ENCODE data around the gene CALY. TPM values are rescaled to one million over a fixed set of nuclear protein-coding genes. Genes with fewer than 3 reads are reported as not detected.

CALY gene
- total RNA-seq, 1 donor from 2014 or later, result 19.8 TPM

DNA sequence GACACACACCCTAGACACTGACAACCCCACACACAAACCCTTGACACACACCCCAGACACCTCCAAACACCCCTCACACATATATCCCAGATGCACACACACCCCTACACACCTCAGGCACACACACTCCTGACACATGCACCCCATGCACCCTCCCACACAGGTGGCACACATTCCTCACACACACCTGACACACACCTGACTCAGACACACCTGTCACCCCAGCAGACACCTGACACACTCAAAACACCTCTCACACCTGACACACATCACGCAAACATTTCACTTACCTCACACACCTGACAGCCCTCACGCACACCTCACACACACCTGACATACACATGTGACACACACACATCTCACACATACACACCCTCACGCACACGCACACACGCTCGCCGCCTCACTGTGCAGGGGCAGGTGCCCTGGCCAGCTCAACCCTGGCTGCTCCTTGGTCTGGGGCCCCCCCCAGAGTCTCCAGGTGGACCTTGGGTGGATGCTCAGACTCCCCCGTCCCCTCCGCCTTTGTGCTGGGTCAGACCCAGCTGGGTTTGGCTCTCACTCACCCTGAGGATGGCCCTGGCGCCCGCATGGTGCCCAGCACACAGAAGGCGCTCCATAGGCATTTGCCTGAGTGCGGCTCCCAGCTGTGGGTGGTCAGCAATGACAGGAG, 3.1 kb upstream of the CALY start:
- peaks cover 6% of the 10 kb centered on the region for H3K36me3 Mint-ChIP-seq (ENCODE audit: unreplicated experiment)
- no peak for DNase-seq
- H3K4me3 Mint-ChIP-seq (ENCODE audit: unreplicated experiment), result no peak overlapping the region
- H3K27me3 Mint-ChIP-seq (ENCODE audit: unreplicated experiment), result peaks cover 8% of the 10 kb centered on the region
- peaks cover 4% of the 10 kb centered on the region for H3K4me1 Mint-ChIP-seq (ENCODE audit: low read depth, unreplicated experiment)
- TF ChIP-seq, protein P1, sequence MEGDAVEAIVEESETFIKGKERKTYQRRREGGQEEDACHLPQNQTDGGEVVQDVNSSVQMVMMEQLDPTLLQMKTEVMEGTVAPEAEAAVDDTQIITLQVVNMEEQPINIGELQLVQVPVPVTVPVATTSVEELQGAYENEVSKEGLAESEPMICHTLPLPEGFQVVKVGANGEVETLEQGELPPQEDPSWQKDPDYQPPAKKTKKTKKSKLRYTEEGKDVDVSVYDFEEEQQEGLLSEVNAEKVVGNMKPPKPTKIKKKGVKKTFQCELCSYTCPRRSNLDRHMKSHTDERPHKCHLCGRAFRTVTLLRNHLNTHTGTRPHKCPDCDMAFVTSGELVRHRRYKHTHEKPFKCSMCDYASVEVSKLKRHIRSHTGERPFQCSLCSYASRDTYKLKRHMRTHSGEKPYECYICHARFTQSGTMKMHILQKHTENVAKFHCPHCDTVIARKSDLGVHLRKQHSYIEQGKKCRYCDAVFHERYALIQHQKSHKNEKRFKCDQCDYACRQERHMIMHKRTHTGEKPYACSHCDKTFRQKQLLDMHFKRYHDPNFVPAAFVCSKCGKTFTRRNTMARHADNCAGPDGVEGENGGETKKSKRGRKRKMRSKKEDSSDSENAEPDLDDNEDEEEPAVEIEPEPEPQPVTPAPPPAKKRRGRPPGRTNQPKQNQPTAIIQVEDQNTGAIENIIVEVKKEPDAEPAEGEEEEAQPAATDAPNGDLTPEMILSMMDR (IDR thresholded peaks at IDR 0.05; ENCODE audit: partially characterized antibody, unreplicated experiment), result no peak
- no peak overlapping the region for H3K27ac Mint-ChIP-seq (ENCODE audit: unreplicated experiment)
- peaks cover 7% of the 10 kb centered on the region for H3K9me3 Mint-ChIP-seq (ENCODE audit: unreplicated experiment)

DNA sequence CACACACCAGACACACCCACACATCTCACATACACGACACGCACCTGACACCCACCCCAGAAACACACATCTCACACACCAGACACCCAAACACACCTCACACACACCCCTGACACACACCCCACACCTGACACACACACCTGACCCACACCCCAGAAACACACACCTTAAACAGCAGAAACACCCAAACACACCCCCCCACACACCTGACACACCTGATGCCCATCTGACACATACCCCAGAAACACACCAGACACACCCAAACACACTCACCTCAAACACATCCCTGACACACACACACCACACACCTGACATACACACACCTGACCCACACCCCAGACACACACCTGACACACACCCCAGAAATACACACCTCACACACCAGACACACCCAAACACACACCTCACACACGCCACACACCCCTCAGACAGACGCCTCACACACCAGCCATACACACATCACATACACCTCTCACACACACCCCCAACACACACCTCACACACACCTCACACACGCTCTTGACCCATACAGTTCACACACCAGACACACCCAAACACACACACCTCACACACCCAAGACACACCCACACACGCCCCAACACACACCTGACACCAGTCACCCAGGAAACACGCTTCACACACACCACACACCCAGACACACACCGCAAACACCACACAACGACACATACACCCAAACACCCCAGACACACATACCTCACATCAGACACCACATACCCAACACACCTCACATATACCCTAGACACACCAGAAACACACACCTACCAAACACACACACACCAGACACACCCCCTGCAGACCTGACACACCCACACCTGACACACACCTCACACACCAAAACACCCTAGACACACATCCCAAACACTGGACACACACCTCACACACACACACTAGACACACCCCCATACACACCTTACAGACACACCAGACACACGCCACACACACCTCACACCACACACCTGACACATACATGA, 1.7 kb upstream of the CALY start:
- peaks cover 4% of the 10 kb centered on the region for H3K4me1 Mint-ChIP-seq (ENCODE audit: low read depth, unreplicated experiment)
- peaks cover 9% of the 10 kb centered on the region for H3K9me3 Mint-ChIP-seq (ENCODE audit: unreplicated experiment)
- peaks cover 5% of the 10 kb centered on the region for H3K36me3 Mint-ChIP-seq (ENCODE audit: unreplicated experiment)
- TF ChIP-seq, protein P1 (IDR thresholded peaks at IDR 0.05; ENCODE audit: partially characterized antibody, unreplicated experiment), result no peak
- H3K4me3 Mint-ChIP-seq (ENCODE audit: unreplicated experiment), result no peak overlapping the region
- H3K27me3 Mint-ChIP-seq (ENCODE audit: unreplicated experiment), result peaks cover 7% of the 10 kb centered on the region
- no peak overlapping the region for H3K27ac Mint-ChIP-seq (ENCODE audit: unreplicated experiment)
- no peak for DNase-seq

DNA sequence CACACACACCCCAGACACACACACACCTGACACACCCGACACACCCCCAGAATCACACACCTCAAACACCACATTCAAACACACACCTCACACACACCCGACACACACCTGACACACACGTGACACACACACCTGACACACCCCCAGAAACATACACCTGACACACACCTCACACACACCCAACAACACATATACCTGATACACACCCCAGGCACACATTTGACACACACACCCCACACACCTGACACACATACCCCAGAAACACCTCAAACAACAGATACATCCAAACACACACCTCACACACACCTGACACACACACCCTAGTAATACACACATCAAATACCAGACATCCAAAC, 652 bp upstream of the CALY start:
- no peak overlapping the region for H3K27ac Mint-ChIP-seq (ENCODE audit: unreplicated experiment)

DNA sequence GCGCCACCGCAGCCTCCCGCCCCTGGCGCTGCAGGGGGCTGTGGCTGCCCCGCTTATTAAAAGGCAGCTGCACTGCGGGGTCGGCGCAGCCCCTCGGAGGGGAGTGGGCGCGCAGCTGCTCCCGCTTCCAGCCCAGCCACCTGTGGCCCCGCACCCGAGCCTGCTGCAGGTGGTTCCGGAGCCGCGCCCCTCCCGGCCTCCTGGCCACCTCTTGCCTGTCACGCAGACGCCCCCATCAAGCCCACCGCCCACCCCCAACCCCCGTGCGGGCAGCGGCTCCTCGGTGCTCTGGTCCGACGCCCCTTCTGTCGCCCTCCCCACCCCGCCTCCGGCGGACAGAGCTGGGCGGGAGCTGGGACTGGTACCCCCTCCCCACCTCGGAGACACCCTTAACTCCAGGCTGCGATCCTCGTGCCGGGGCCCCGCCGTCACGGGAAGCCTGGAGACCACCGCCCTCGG, 549 bp downstream of the CALY start:
- Mint-ChIP-seq H3K27ac (ENCODE audit: unreplicated experiment) (no peak overlapping the region), H3K27me3 (ENCODE audit: unreplicated experiment) (peaks cover 17% of the 10 kb centered on the region), H3K9me3 (ENCODE audit: unreplicated experiment) (peaks cover 3% of the 10 kb centered on the region), H3K36me3 (ENCODE audit: unreplicated experiment) (peaks cover 15% of the 10 kb centered on the region), H3K4me3 (ENCODE audit: unreplicated experiment) (no peak overlapping the region), H3K4me1 (ENCODE audit: low read depth, unreplicated experiment) (no peaks in the 10 kb centered on the region)
- DNase-seq, result peak; percentile 41
- TF ChIP-seq, protein P1 (IDR thresholded peaks at IDR 0.05; ENCODE audit: partially characterized antibody, unreplicated experiment), result no peak

More for the DNA sequence above, 652 bp upstream of the CALY start:
- H3K4me3 Mint-ChIP-seq (ENCODE audit: unreplicated experiment), result no peak overlapping the region
- no peak for DNase-seq
- H3K27me3 Mint-ChIP-seq (ENCODE audit: unreplicated experiment), result peaks cover 12% of the 10 kb centered on the region
- H3K9me3 Mint-ChIP-seq (ENCODE audit: unreplicated experiment), result peaks cover 9% of the 10 kb centered on the region
- H3K4me1 Mint-ChIP-seq (ENCODE audit: low read depth, unreplicated experiment), result no peaks in the 10 kb centered on the region
- TF ChIP-seq, protein P1 (IDR thresholded peaks at IDR 0.05; ENCODE audit: partially characterized antibody, unreplicated experiment), result no peak
- H3K36me3 Mint-ChIP-seq (ENCODE audit: unreplicated experiment), result peaks cover 9% of the 10 kb centered on the region
